B cell (primary cell): ENCODE data around the gene SEMA3F. TPM values are rescaled to one million over a fixed set of nuclear protein-coding genes. Genes with fewer than 3 reads are reported as not detected.

Source experiments
- ATAC-seq: fragments of 200-7000 bp; cut with Tn5 transposase; one replicate; pipeline ENCODE4 v1.10.0; 2021; ENCODE audit warnings: low read depth, mild to moderate bottlenecking, moderate number of reproducible peaks, moderate library complexity
- CTCF ChIA-PET: fragments of 350-600 bp; sonication (Branson Sonifier 250); formaldehyde crosslinking; loops from one replicate; lab custom pipeline; 2021; ENCODE audit warnings: antibody characterized with exemption, inconsistent platforms; lab: Charles Lee
- POLR2A ChIA-PET: fragments of 350-600 bp; sonication (Branson Sonifier 250); formaldehyde crosslinking; loops from one replicate; lab custom pipeline; 2021; ENCODE audit warnings: antibody characterized with exemption; lab: Charles Lee
- DNase-seq: peaks from one replicate; pipeline ENCODE4 v3.0.0; 2013
- H2AFZ ChIP-seq: 2 replicates; pipeline ENCODE4 v1.6.1; 2012; ENCODE audit warnings: mild to moderate bottlenecking, low read depth, low read length; ENCODE audit not compliant: insufficient read depth, poor library complexity, severe bottlenecking
- H3K27ac ChIP-seq, 2 donors: 1 replicate in 1 of 2; 2 replicates in 1 of 2; pipeline ENCODE4 v1.5.1; 2012 to 2013; ENCODE audit warnings: low read length in 2 of 2, mild to moderate bottlenecking in 2 of 2, moderate library complexity in 1 of 2
- H3K27me3 ChIP-seq, 4 experiments: fragments of 200-600 bp in 1 of 4; sonication (generic) in 1 of 4; replicated peaks in 1 of 4; 1 replicate in 2 of 4; 2 replicates in 2 of 4; pipeline versions ENCODE4 v1.6.1 to v1.7.0; 2013 to 2016; ENCODE audit warnings: low read length in 3 of 4, mild to moderate bottlenecking in 2 of 4, mixed read lengths in 1 of 4, moderate library complexity in 1 of 4; ENCODE audit not compliant: insufficient read depth in 4 of 4, control insufficient read depth in 3 of 4; ENCODE audit errors: control extremely low read depth in 1 of 4
- H3K36me3 ChIP-seq, 2 experiments: replicated peaks in 1 of 2; 1 replicate in 1 of 2; 2 replicates in 1 of 2; pipeline versions ENCODE4 v1.6.1 to v1.7.1; 2013; ENCODE audit warnings: low read length in 1 of 2; ENCODE audit not compliant: insufficient read depth in 2 of 2, control insufficient read depth in 1 of 2; ENCODE audit errors: control extremely low read depth in 1 of 2, extremely low read depth in 1 of 2
- H3K4me1 ChIP-seq, 2 donors: fragments of 200-600 bp in 1 of 2; sonication (generic) in 1 of 2; 1 replicate in 1 of 2; 2 replicates in 1 of 2; pipeline versions ENCODE4 v1.5.1 to v1.6.1; 2013 to 2017; ENCODE audit warnings: low read length in 2 of 2; ENCODE audit not compliant: control insufficient read depth in 2 of 2, insufficient read depth in 2 of 2
- H3K4me2 ChIP-seq: replicated peaks from 2 replicates; pipeline ENCODE3; 2012; ENCODE audit warnings: mild to moderate bottlenecking, low read depth, low read length; ENCODE audit not compliant: poor library complexity, severe bottlenecking
- H3K4me3 ChIP-seq, 5 experiments: fragments of 200-600 bp in 1 of 5; sonication (generic) in 1 of 5; 1 replicate in 3 of 5; 2 replicates in 2 of 5; pipeline versions ENCODE4 v1.5.1 to v1.7.0; 2011 to 2016; ENCODE audit warnings: low read length in 4 of 5, mild to moderate bottlenecking in 4 of 5, low read depth in 2 of 5, control low read depth in 1 of 5, moderate library complexity in 1 of 5; ENCODE audit not compliant: insufficient read depth in 1 of 5; ENCODE audit errors: control extremely low read depth in 1 of 5, extremely low read depth in 1 of 5
- H3K79me2 ChIP-seq: fragments of 200-600 bp; sonication (generic); one replicate; pipeline ENCODE4 v1.6.0; 2016; ENCODE audit warnings: low read length; ENCODE audit not compliant: control insufficient read depth, insufficient read depth
- H3K9ac ChIP-seq: fragments of 200-600 bp; sonication (generic); 2 replicates; pipeline ENCODE4 v1.6.1; 2017; ENCODE audit warnings: mild to moderate bottlenecking, low read length, moderate library complexity
- H3K9me3 ChIP-seq, 3 donors: one replicate each; pipeline versions ENCODE4 v1.6.1 to v1.7.1; 2013; ENCODE audit warnings: low read length in 2 of 3; ENCODE audit not compliant: control insufficient read depth in 2 of 3, insufficient read depth in 1 of 3; ENCODE audit errors: control extremely low read depth in 1 of 3
- H4K20me1 ChIP-seq: 2 replicates; pipeline ENCODE4 v1.6.0; 2012; ENCODE audit warnings: mild to moderate bottlenecking, low read length; ENCODE audit not compliant: insufficient read depth, control insufficient read depth, poor library complexity, severe bottlenecking
- H3K27ac Mint-ChIP-seq: one replicate; pipeline ENCODE4 v1.8.0; 2021; ENCODE audit warnings: mixed read lengths
- H3K27me3 Mint-ChIP-seq: one replicate; pipeline ENCODE4 v1.8.0; 2021; ENCODE audit warnings: mixed read lengths
- H3K4me1 Mint-ChIP-seq: one replicate; pipeline ENCODE4 v1.8.0; 2021; ENCODE audit warnings: mixed read lengths
- H3K4me3 Mint-ChIP-seq: one replicate; pipeline ENCODE4 v1.8.0; 2021; ENCODE audit warnings: mixed read lengths
- H3K9me3 Mint-ChIP-seq: one replicate; pipeline ENCODE4 v1.8.0; 2022; ENCODE audit warnings: mixed read lengths; ENCODE audit not compliant: insufficient read depth
- CTCF ChIP-seq: fragments of 200-600 bp; IDR thresholded peaks from one replicate; pipeline ENCODE4 v1.8.0; 2022; ENCODE audit warnings: antibody characterized with exemption, mild to moderate bottlenecking
- EZH2 ChIP-seq: IDR thresholded peaks from 2 replicates; pipeline ENCODE4 v1.6.1; 2012; ENCODE audit warnings: borderline replicate concordance, low read depth, mild to moderate bottlenecking, moderate library complexity, low read length; ENCODE audit not compliant: insufficient read depth, poor library complexity, severe bottlenecking
- WGBS: methylation state at CpG from one replicate; pipeline ENCODE4 v1.1.5; 2013; ENCODE audit warnings: missing lambda C conversion rate; ENCODE audit not compliant: insufficient coverage; 5-methylcytosine and 5-hydroxymethylcytosine counted together
- intact Hi-C: fragments of 100-400 bp; cut with micrococcal nuclease; formaldehyde crosslinking; loops from one replicate; pipeline ENCODE4 v1.10.0; 2022
- polyA plus RNA-seq: library from polyadenylated mRNA; depleted of rRNA; stranded (reverse); fragments of >200 nt; gene quantifications from 2 replicates; pipeline ENCODE4 v1.2.3, GENCODE V29; 2012
- total RNA-seq, 2 donors: library from RNA; stranded (reverse); fragments of 120-200 nt in 1 of 2; gene quantifications; 1 replicate in 1 of 2; 2 replicates in 1 of 2; pipeline versions ENCODE4 v1.2.3 to v1.2.4, GENCODE V29; 2013 to 2022

The SEMA3F gene
- total and polyA plus RNA-seq, 2 donors (not counting 1 experiment from before 2014, with no cell fraction given), result 0.27 TPM; not detected in 1

GRCh38 chr3:50221411-50222168, 66.5 kb downstream of the SEMA3F start:
- peaks cover 10% of the 10 kb centered on the region for H3K27me3 Mint-ChIP-seq
- Histone ChIP-seq H3K27me3 (peaks cover 0 to 5% (median 0%) of the 10 kb centered on the region in 4 experiments), H3K27ac (no peak overlapping the region), H3K79me2 (no peaks in the 10 kb centered on the region), H3K9ac (no peak overlapping the region), H3K4me2 (no peak overlapping the region), H2AFZ (no peak overlapping the region), H3K9me3 (no peaks in the 10 kb centered on the region), H3K4me1 (peaks cover 0 to 9% of the 10 kb centered on the region in 2 donors), H3K4me3 (no peak overlapping the region), H4K20me1 (no peaks in the 10 kb centered on the region), H3K36me3 (no peaks in the 10 kb centered on the region)
- no peak overlapping the region for H3K4me3 Mint-ChIP-seq
- intact Hi-C loops, result no loop called here
- CTCF ChIA-PET, result interaction anchor here (1.4 to 15.2 kb wide), 4 partner anchors 25 to 99 kb away, joined by 3 to 214 read pairs (median 4); partner anchors contain the start of gene GNAT1
- POLR2A ChIA-PET, result no interaction called here
- H3K9me3 Mint-ChIP-seq, result no peaks in the 10 kb centered on the region
- 55% methylated on average over 12 of the region's 12 CpGs for WGBS
- H3K27ac Mint-ChIP-seq, result no peak overlapping the region
- ATAC-seq, result no peak
- no peak for TF ChIP-seq CTCF
- TF ChIP-seq EZH2, result no peak
- peaks cover 7% of the 10 kb centered on the region for H3K4me1 Mint-ChIP-seq
- no peak for DNase-seq

DNA sequence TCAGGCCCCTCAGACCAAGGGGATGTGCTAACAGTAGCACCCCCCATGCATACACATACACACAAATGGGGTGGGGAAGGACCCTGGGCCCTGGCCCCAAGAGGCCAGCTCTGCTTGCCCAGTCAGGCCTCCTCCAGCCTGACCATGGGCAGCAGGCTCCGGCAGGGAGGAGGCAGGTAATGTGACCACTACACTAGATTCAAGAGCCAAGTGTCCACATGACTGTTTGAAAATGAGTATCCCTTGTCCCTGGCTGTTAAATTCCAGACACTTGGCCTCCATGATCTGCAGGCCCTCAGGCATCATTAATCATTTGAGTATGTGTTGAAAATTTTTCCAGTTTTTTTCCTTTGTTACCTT, 67.0 kb downstream of the SEMA3F start:
- H3K9me3 ChIP-seq, result no peaks in the 10 kb centered on the region
- Mint-ChIP-seq H3K27me3 (peaks cover 10% of the 10 kb centered on the region), H3K9me3 (no peaks in the 10 kb centered on the region), H3K27ac (no peak overlapping the region), H3K4me3 (no peak overlapping the region), H3K4me1 (peaks cover 10% of the 10 kb centered on the region)
- no peaks in the 10 kb centered on the region for H3K36me3 ChIP-seq
- intact Hi-C loops, result no loop called here
- no peak overlapping the region for H2AFZ ChIP-seq
- POLR2A ChIA-PET, result no interaction called here
- H3K9ac ChIP-seq, result no peak overlapping the region
- no peaks in the 10 kb centered on the region for H3K79me2 ChIP-seq
- H3K4me3 ChIP-seq, result no peak overlapping the region
- no peak overlapping the region for H3K27ac ChIP-seq
- peaks cover 0 to 5% (median 0%) of the 10 kb centered on the region in 4 experiments for H3K27me3 ChIP-seq
- no peaks in the 10 kb centered on the region for H4K20me1 ChIP-seq
- WGBS, result 100% methylated on average over 1 of the region's 1 CpG
- H3K4me1 ChIP-seq, result peaks cover 3 to 15% of the 10 kb centered on the region in 2 donors
- CTCF ChIA-PET, result interaction anchor here (2.1 to 15.2 kb wide), 2 partner anchors 29 to 100 kb away, joined by 5 to 214 read pairs; partner anchors contain the start of gene GNAT1
- ATAC-seq (no peak), DNase-seq (no peak)
- no peak overlapping the region for H3K4me2 ChIP-seq
- TF ChIP-seq EZH2, result no peak
- no peak for TF ChIP-seq CTCF
